Activated CD4-positive, CD25-positive, alpha-beta regulatory T cell (primary cell): Measurements from ENCODE around the gene DACT2.

ENCODE experiments used
- DNase-seq, 4 experiments: peaks; one replicate each; lab custom pipeline; 2025; lab: John Stamatoyannopoulos, UW

The DACT2 gene

GRCh38 chr6:168264593-168265335, 54.8 kb downstream of the DACT2 start:
- DNase-seq: no peak

- DNase-seq: no peak
Observed at GRCh38 chr6:168263351-168263905, 56.1 kb downstream of the DACT2 start.

DNA sequence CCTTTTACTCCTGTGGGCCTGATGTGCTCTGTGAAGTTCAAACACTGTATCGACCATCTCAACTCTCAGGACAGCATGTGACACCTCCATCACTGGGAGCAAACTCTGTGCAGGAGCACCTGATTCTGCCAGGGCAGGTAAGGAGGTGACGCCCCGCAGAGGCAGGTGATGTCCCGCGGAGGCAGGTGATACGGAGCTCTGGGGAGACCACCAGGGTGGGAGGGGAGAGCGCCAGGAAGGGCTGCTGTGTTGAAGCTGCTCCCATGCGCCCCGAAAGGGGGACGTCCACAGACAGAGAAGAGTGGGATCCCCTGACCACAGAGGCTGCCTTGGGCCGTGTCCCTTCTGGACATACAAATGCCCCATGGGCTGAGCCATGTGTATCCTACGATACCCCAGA, 58.3 kb downstream of the DACT2 start:
- no peak for DNase-seq

DNA sequence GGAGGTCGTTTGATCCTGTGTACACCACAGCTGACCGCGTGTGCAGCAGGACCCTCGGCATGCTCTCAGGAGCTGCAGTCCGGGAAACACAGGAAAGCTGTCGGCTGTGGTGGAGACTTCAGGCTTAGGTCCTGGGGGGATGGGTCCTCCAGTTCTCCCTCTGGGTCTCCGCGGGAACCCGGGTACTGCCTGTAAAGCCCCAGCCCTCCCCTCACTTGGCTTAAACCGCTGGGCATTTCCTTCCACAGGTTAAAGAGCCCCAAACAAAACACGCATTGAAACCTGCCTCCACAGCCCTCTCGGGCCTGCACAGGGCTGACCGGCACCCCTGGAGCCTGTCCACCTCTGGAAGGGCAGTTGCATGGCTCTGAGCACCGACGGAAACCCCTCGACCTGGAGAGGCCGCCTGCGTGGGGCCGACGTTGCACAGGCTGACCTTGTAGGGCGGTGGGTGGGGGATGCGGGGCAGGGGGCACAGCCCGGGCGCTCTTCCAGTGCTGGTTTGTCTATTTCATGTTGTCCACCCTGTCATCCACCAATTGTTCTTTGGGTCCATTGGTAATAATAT, 59.1 kb downstream of the DACT2 start:
- no peak for DNase-seq

- DNase-seq: no peak
Observed at GRCh38 chr6:168258795-168259194, 60.8 kb downstream of the DACT2 start.

GRCh38 chr6:168256940-168257339, 62.6 kb downstream of the DACT2 start:
- DNase-seq: no peak
